Fibroblast of skin of right quadriceps (primary cell): ENCODE measurements around the gene EDARADD.
"Not testable (repeated sequence)": the region's sequence is repeated elsewhere in the genome, so short reads cannot be mapped to it uniquely, and the experiment has no call there.

ENCODE experiments used
- DNase-seq: peaks from one replicate; pipeline ENCODE4 v3.0.0-alpha.2; 2013

Gene EDARADD

GRCh38 chr1:236491469-236492136 is 97.5 kb downstream of the EDARADD start:
- no peak for DNase-seq

DNA sequence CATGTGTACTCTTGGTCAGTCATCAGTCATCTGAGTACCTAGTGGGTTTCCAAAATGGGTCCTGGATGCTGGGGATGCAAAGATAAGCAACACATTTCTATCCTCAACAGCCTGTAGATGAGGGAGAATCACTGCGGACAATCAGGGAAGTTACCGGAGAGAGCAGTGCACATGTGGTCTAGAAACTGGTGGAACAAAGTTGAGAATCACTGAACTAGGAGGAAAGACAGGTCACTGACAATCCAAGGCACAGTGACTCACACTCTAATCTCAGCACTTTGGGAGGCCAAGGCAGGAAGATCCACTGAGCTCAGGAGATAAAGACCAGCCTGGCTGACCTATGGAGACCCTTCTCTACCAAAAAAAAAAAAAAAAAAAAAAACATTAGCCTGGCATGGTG is 98.3 kb downstream of the EDARADD start:
- DNase-seq = no peak

DNA sequence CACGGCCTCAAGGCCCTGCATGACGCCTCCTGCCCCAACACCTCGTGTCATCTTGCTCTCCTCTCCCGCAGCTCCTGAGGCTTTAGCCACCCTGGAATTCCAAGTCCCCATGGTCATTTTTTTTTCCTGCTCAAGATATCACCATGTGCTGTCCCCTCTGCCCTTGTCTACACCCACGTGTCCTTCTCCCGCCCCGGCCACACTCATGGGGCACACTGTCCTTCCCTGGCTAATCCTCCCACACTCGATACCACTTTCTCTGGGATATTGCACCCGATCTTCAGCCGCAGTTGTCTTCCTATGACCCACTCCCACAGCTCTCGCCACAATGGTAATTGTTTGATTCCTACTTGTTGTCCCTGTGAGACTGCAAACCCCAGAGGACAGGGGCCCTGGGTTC is 100.0 kb downstream of the EDARADD start:
- no peak for DNase-seq

DNA sequence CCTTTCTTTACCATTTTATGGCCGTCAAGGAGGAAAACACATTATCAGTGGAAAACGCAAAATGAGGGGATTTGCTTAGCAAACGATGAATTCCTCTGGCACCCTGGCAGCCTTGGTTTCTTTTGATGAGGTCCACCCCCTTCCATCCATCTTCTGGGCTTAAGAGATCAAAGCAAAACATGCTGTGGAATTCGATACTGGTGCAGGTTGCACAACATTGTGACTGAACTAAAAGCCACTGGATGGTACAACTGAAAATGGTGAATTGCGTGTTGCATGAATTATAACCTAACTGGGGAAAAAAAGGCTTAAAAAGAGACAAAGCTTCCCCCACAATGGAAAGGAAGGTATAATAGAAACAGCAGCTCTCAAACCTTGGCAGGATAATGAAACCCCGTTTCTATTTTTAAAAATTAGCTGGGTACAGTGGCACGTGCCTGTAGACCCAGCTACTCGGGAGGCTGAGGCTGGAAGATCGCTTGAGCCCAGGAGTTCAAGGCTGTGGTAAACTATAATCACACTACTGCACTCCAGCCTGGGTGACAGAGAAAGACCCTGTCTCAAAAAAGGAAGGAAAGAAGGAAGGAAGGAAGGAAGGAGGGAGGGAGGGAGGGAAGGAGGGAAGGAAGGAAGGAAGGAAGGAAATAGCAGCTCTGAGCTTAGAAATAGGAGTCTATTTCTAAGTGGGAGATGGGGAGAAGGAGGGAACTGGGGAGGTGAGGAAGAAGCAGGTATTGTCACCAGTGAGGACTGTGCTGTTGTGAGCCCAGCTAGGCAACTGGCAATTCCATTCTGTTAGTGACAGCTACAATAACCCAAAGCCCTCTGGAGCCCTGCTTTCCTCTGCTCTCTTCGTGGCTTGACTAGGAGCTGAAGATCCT is 100.7 kb downstream of the EDARADD start:
- peak; percentile 11 for DNase-seq

- DNase-seq = no peak
These were observed 101.5 kb downstream of the EDARADD start for GRCh38 chr1:236495467-236496112.

DNA sequence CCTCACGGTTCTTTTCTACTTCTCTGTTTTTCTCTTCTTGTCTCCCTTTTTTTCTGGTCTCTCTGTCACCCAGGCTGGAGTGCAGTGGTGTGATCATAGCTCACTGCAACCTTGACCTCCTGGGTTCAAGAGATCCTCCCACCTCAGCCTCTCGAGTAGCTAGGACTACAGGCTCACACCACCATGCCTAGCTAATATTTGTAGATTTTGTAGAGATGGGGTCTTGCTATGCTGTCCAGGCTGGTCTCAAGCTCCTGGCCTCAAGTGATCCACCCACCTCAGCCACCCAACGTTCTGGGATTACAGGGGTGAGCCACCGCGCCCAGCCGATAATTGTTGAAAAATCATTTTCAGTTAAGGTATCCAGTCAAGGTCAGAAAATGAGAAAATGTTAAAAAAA is 103.8 kb downstream of the EDARADD start:
- no peak for DNase-seq

DNA sequence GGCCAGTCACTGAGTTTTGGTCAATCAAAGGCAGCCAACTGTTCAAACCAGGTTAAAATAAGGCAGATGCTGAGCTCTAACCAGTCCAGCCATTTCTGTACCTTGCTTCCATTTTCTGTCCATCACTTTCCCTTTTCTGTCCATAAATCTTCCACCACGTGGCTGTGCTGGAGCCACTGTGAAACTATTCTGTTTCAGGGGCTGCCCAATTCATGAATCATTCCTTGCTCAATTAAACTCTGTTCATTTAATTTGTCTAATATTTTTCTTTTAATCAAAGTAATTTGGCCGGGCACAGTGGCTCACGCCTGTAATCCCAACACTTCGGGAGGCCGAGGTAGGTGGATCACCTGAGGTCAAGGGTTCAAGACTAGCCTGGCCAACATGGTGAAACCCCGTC is 107.0 kb downstream of the EDARADD start:
- no peak for DNase-seq

- DNase-seq = peak; percentile 44
These were observed 108.5 kb downstream of the EDARADD start for GRCh38 chr1:236502579-236502971.

GRCh38 chr1:236502972-236503639 is 109.0 kb downstream of the EDARADD start:
- DNase-seq = peak; percentile 61

GRCh38 chr1:236504338-236504737 is 110.3 kb downstream of the EDARADD start:
- DNase-seq = not testable (repeated sequence)

DNA sequence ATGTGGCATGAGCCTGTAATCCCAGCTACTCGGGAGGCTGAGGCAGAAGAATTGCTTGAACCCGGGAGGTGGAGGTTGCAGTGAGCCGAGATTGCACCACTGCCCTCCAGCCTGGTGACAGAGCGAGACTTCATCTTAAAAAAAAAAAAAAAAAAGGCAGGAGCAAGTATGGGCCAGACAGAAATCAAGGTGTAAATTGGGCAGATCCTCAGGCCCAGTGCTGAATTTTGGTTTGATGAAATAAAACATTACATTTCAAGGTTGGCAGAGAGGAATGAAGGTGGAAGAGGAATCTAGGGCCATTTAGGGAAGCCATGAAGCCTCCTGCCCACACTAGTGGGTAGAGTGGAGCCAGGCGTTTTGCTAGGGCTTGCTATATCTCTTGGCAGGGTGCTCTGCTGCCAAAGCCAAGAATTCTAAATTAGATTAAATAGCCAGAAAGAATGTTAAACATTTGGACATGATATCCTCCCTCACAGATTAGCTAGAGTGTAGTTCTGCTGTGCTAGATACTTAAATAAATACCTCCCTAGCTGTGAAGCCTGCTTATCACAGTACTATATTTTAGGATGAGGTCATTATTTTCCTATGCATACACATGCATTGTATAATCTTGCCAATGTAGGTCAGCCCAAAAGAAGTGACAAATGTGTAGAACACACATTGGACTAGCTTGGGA is 113.1 kb downstream of the EDARADD start:
- peak; percentile 10 for DNase-seq

DNA sequence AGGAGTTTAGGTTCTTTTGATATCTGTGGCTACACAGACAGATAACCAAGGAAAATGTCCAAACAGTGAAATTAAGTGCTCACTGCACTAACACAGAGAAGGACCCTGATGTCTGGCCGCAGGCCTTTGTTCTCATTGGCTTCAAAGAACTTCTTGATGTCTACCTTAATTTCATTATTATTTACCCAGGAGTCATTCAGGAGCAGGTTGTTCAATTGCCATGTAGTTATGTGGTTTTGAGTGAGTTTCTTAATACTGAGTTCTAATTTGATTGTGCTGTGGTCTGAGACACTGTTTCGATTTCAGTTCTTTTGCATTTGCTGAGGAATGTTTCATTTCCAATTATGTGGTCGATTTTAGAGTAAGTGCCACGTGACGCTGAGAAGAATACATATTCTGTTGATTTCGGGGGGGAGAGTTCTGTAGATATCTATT is 114.5 kb downstream of the EDARADD start:
- no peak for DNase-seq

GRCh38 chr1:236509203-236509602 is 115.1 kb downstream of the EDARADD start:
- DNase-seq = no peak

GRCh38 chr1:236509647-236510401 is 115.7 kb downstream of the EDARADD start:
- no peak for DNase-seq

DNA sequence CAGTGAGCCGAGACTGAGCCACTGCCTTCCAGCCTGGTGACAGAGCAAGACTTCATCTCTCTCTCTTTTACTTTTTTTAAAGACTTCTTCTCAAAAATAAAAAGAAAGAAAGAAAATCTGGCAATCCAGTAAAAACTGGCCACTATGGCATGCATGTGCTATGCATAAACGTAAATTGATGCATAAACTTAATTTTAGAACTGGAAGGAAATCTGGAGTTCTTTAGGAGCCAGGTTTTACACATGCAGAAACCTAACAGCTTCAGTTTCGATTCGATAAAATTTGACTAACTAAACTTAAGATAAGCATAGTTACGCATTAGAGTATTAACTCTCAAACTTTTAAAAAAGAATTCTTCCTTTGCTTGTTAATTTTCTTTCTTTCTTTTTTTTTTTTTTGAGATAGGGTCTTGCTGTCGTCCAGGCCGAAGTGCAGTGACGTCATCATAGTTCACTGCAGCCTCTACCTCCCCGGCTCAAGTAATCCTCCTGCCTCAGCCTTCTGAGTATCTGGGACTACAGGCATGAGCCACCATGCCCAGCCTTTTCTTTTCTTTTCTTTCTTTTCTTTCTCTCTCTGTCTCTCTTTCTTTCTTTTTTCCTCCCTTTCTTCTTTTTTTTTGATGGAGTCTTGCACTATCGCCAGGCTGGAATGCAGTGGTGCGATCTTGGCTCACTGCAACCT is 117.8 kb downstream of the EDARADD start:
- no peak for DNase-seq

DNA sequence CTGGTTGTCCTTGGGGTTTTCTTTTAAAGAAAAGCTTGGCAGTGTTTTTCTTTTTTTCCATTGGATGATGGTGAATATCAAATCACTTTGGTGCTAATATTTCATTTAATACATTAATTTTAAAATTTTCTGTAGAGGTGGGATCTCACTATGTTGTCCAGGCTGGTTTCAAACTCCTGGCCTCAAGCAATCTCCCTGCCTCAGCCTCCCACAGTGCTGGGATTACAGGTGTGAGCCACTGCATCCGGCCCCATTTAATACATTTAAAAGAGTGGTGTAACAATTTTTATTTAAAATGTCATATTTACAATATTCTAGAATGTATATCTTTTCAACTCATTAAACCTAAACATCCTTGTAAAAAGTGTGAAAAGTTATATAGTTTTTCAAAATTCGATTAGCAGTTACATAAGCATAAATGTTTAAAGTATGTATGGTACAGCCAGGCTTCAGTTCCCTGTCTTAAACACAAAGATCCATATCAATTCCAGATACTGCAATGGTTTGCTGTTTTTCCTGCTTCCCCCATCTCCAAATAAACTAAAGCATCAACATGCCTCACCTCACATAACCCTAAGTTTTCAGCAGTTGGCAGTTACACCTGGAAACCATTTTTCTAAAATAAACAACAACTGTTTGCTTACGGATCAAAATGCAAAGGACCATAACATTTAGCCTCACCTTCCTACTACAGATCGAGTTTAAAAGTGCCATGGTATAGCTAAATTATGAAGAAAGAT is 120.8 kb downstream of the EDARADD start:
- no peak for DNase-seq

- no peak for DNase-seq
These were observed 121.4 kb downstream of the EDARADD start for GRCh38 chr1:236515443-236515958.

GRCh38 chr1:236516929-236517704 is 123.0 kb downstream of the EDARADD start:
- DNase-seq = peak; percentile 72

- DNase-seq = peak; percentile 45
These were observed 124.2 kb downstream of the EDARADD start for GRCh38 chr1:236518322-236518721.
